Endodermal cell (in vitro differentiated cells): ENCODE measurements around the gene COL27A1. TPM values are rescaled to one million over a fixed set of nuclear protein-coding genes. Genes with fewer than 3 reads are reported as not detected.

Experiments used
- DNase-seq: peaks from one replicate; pipeline ENCODE4 v3.0.0-alpha.2; 2017
- H3K27ac ChIP-seq: 2 replicates; pipeline ENCODE4 v1.5.1; 2013; ENCODE audit warnings: mild to moderate bottlenecking, low read depth, low read length, moderate library complexity
- H3K27me3 ChIP-seq: 2 replicates; pipeline ENCODE4 v1.6.1; 2013; ENCODE audit warnings: mild to moderate bottlenecking, low read length, moderate library complexity; ENCODE audit not compliant: insufficient read depth, control insufficient read depth, poor library complexity, severe bottlenecking
- H3K36me3 ChIP-seq: 2 replicates; pipeline ENCODE4 v1.7.0; 2013; ENCODE audit warnings: mild to moderate bottlenecking, low read length, moderate library complexity; ENCODE audit not compliant: control insufficient read depth, insufficient read depth
- H3K4me1 ChIP-seq: one replicate; pipeline ENCODE4 v1.7.0; 2013; ENCODE audit warnings: low read length; ENCODE audit not compliant: control insufficient read depth, insufficient read depth
- H3K4me3 ChIP-seq: 2 replicates; pipeline ENCODE4 v1.5.1; 2013; ENCODE audit warnings: mild to moderate bottlenecking, low read length, moderate library complexity
- H3K9ac ChIP-seq: 2 replicates; pipeline ENCODE4 v1.6.1; 2013; ENCODE audit warnings: mild to moderate bottlenecking, low read length, moderate library complexity; ENCODE audit not compliant: poor library complexity, severe bottlenecking; ENCODE audit errors: extremely low read depth
- H3K9me3 ChIP-seq: 2 replicates; pipeline ENCODE4 v1.6.1; 2013; ENCODE audit warnings: mild to moderate bottlenecking, low read length, moderate library complexity; ENCODE audit not compliant: control insufficient read depth
- H3K27ac Mint-ChIP-seq: 2 replicates; pipeline ENCODE4 v1.8.0; 2020; ENCODE audit warnings: mixed read lengths
- H3K27me3 Mint-ChIP-seq: 2 replicates; pipeline ENCODE4 v1.8.0; 2021; ENCODE audit warnings: mild to moderate bottlenecking, mixed read lengths; ENCODE audit not compliant: insufficient read depth
- H3K36me3 Mint-ChIP-seq: 2 replicates; pipeline ENCODE4 v1.8.0; 2020; ENCODE audit warnings: low read depth, mixed read lengths
- H3K4me1 Mint-ChIP-seq: 2 replicates; pipeline ENCODE4 v1.8.0; 2020; ENCODE audit warnings: mixed read lengths
- H3K4me3 Mint-ChIP-seq: 2 replicates; pipeline ENCODE4 v1.8.0; 2020; ENCODE audit warnings: mild to moderate bottlenecking, moderate library complexity, mixed read lengths
- H3K9me3 Mint-ChIP-seq: 2 replicates; pipeline ENCODE4 v1.8.0; 2020; ENCODE audit warnings: mild to moderate bottlenecking, mixed read lengths
- WGBS, 2 experiments: methylation state at CpG; one replicate each; pipeline versions ENCODE4 v1.1.5 to v1.1.7; 2013; ENCODE audit warnings: missing lambda C conversion rate in 2 of 2, mixed read lengths in 1 of 2; ENCODE audit not compliant: insufficient coverage in 1 of 2, insufficient read length in 1 of 2; 5-methylcytosine and 5-hydroxymethylcytosine counted together
- total RNA-seq, 2 donors: library from RNA; stranded (reverse); fragmentation: NEBNext Ultra II Directional in 1 of 2; extraction: Animal tissue kit (Norgen Biotek cat#: 25700) in 1 of 2; gene quantifications; 2 replicates in 1 of 2; 3 replicates in 1 of 2; pipeline ENCODE4 v1.2.1, GENCODE V29; 2021
- TF ChIP-seq, protein P1 (sequence below): fragments of 200-600 bp; sonication (generic); conservative IDR thresholded peaks from 2 replicates; pipeline ENCODE4 v1.5.0; 2021; ENCODE audit warnings: antibody characterized with exemption, mild to moderate bottlenecking

COL27A1 gene
- total RNA-seq, 2 donors from 2014 or later: 43.8 to 69.5 TPM

DNA sequence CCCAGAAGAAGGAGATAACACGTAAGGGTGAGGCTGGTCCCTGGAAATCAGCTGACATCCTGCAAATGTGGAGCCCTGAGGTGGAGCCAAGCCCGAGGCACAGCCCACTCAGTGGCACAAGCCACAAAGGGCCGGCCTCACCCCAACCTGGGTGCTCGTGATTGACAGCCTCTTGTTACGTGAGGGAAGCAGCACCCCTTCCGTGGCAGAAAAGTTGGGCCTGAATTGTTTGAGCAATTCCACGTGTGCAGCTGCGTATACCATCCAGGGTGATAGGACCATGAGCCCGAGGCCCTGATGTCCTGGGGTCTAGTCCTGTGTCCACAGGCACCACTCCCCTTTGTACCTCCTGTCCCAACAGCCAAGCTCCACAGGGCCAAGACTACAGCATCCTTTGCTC, 179.2 kb downstream of the COL27A1 start:
- Histone ChIP-seq H3K27me3 (no peaks in the 10 kb centered on the region), H3K27ac (no peak overlapping the region), H3K9ac (no peak overlapping the region), H3K9me3 (no peaks in the 10 kb centered on the region), H3K4me3 (no peak overlapping the region), H3K36me3 (no peaks in the 10 kb centered on the region), H3K4me1 (no peaks in the 10 kb centered on the region)
- DNase-seq: no peak
- WGBS, 2 experiments: 93 to 94% methylated on average over 8 to 9 of the region's 9 CpGs
- Mint-ChIP-seq H3K27me3 (no peaks in the 10 kb centered on the region), H3K27ac (no peak overlapping the region), H3K9me3 (peaks cover 2% of the 10 kb centered on the region), H3K4me1 (no peaks in the 10 kb centered on the region), H3K4me3 (no peak overlapping the region), H3K36me3 (peaks cover 20% of the 10 kb centered on the region)
- TF ChIP-seq, protein P1, sequence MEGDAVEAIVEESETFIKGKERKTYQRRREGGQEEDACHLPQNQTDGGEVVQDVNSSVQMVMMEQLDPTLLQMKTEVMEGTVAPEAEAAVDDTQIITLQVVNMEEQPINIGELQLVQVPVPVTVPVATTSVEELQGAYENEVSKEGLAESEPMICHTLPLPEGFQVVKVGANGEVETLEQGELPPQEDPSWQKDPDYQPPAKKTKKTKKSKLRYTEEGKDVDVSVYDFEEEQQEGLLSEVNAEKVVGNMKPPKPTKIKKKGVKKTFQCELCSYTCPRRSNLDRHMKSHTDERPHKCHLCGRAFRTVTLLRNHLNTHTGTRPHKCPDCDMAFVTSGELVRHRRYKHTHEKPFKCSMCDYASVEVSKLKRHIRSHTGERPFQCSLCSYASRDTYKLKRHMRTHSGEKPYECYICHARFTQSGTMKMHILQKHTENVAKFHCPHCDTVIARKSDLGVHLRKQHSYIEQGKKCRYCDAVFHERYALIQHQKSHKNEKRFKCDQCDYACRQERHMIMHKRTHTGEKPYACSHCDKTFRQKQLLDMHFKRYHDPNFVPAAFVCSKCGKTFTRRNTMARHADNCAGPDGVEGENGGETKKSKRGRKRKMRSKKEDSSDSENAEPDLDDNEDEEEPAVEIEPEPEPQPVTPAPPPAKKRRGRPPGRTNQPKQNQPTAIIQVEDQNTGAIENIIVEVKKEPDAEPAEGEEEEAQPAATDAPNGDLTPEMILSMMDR: no peak

DNA sequence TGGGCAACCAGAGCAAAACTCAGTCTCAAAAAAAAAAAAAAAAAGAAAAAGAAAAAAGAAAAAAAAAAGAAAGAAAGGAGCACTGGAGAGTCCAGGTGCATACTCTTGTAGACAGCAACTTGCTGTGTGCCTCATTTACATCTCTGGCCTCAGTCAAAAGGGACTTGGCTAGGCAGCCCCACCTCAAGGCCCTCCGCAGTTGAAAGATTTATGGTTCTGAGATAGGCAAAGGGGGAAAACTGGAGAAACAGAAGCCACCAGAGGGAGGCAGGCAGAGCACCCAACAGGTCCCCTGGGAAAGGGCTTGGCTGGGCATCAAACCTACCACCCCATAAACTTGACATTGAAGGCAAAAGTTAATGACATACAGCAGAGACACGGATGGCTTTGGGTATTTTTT, 180.4 kb downstream of the COL27A1 start:
- Mint-ChIP-seq H3K4me1 (no peaks in the 10 kb centered on the region), H3K36me3 (peaks cover 23% of the 10 kb centered on the region), H3K27me3 (no peaks in the 10 kb centered on the region), H3K4me3 (no peak overlapping the region), H3K27ac (no peak overlapping the region), H3K9me3 (peaks cover 2% of the 10 kb centered on the region)
- Histone ChIP-seq H3K36me3 (no peaks in the 10 kb centered on the region), H3K9ac (no peak overlapping the region), H3K9me3 (no peaks in the 10 kb centered on the region), H3K4me1 (no peaks in the 10 kb centered on the region), H3K27me3 (no peaks in the 10 kb centered on the region), H3K4me3 (no peak overlapping the region), H3K27ac (no peak overlapping the region)
- TF ChIP-seq, protein P1: no peak
- DNase-seq: no peak
- 96% methylated on average over 2 of the region's 2 CpGs; no CpG with 5 or more reads in 1 of the 2 experiments for WGBS, 2 experiments

DNA sequence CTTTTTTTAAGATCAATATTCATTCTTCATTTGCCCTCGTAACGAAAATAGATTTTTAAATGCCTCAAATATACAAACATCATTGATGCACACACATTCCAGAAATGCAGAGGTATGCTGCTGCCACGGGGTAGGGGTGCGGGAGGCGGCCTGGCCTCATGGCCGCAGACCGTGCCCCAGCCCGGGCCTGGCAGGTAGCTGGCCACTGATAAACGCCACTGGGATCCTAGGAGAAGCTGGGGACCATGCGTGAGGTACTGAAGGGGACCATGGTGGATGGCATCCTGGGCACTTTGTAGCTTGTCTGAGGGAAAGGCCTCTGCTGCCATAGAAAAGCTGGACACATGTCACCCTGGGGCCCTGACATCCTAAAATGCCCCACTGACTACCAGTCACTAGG, 180.8 kb downstream of the COL27A1 start:
- Histone ChIP-seq H3K4me1 (no peaks in the 10 kb centered on the region), H3K36me3 (no peaks in the 10 kb centered on the region), H3K4me3 (no peak overlapping the region), H3K9ac (no peak overlapping the region), H3K27me3 (no peaks in the 10 kb centered on the region), H3K27ac (no peak overlapping the region), H3K9me3 (no peaks in the 10 kb centered on the region)
- DNase-seq: no peak
- no peak overlapping the region for H3K27ac Mint-ChIP-seq
- 83 to 84% methylated on average over 7 to 10 of the region's 10 CpGs for WGBS, 2 experiments
- no peak overlapping the region for H3K4me3 Mint-ChIP-seq
- peaks cover 2% of the 10 kb centered on the region for H3K9me3 Mint-ChIP-seq
- H3K36me3 Mint-ChIP-seq: peaks cover 23% of the 10 kb centered on the region
- no peaks in the 10 kb centered on the region for H3K27me3 Mint-ChIP-seq
- TF ChIP-seq, protein P1: no peak
- H3K4me1 Mint-ChIP-seq: no peaks in the 10 kb centered on the region
